Measurements from ENCODE around the gene CTSC. TPM values are rescaled to one million over a fixed set of nuclear protein-coding genes. Genes with fewer than 3 reads are reported as not detected.

The CTSC gene
- total RNA-seq, 4 donors from 2014 or later: 54.8 to 87.5 (median 64.2) TPM

GRCh38 chr11:88305430-88305829 lies 32.1 kb downstream of the CTSC start:
- no peaks in the 10 kb centered on the region for H3K36me3 ChIP-seq
- H3K27me3 ChIP-seq: no peaks in the 10 kb centered on the region
- intact Hi-C loops (cut with DNase I): no loop called here
- DNase-seq: no peak
- peaks cover 11 to 18% of the 10 kb centered on the region in 2 donors for H3K4me1 ChIP-seq
- H3K4me3 ChIP-seq (replicated peaks in 1 of 3): no peak overlapping the region
- WGBS, 2 donors: 93 to 96% methylated on average over 1 of the region's 1 CpG
- TF ChIP-seq CTCF (IDR thresholded peaks at IDR 0.05) (no peak), POLR2A (IDR thresholded peaks at IDR 0.05) (no peak)
- H3K9me3 ChIP-seq: no peaks in the 10 kb centered on the region
- no peak overlapping the region for H3K27ac ChIP-seq

- Histone ChIP-seq H3K4me1 (peaks cover 11 to 18% of the 10 kb centered on the region in 2 donors), H3K27me3 (no peaks in the 10 kb centered on the region), H3K27ac (no peak overlapping the region), H3K9me3 (no peaks in the 10 kb centered on the region), H3K4me3 (replicated peaks in 1 of 3) (no peak overlapping the region), H3K36me3 (no peaks in the 10 kb centered on the region)
- no peak for DNase-seq
- intact Hi-C loops (cut with DNase I): no loop called here
- 87 to 100% methylated on average over 1 of the region's 1 CpG for WGBS, 2 donors
- TF ChIP-seq CTCF (IDR thresholded peaks at IDR 0.05) (no peak), POLR2A (IDR thresholded peaks at IDR 0.05) (no peak)
Observed at GRCh38 chr11:88304352-88304751, 33.2 kb downstream of the CTSC start.

GRCh38 chr11:88303037-88303436 lies 34.5 kb downstream of the CTSC start:
- no peaks in the 10 kb centered on the region for H3K9me3 ChIP-seq
- TF ChIP-seq CTCF (IDR thresholded peaks at IDR 0.05) (no peak), POLR2A (IDR thresholded peaks at IDR 0.05) (no peak)
- H3K27me3 ChIP-seq: no peaks in the 10 kb centered on the region
- peaks cover 11 to 18% of the 10 kb centered on the region in 2 donors for H3K4me1 ChIP-seq
- DNase-seq: no peak
- no peaks in the 10 kb centered on the region for H3K36me3 ChIP-seq
- H3K4me3 ChIP-seq (replicated peaks in 1 of 3): no peak overlapping the region
- WGBS, 2 donors: 85 to 87% methylated on average over 1 of the region's 1 CpG
- H3K27ac ChIP-seq: no peak overlapping the region
- intact Hi-C loops (cut with DNase I): no loop called here

GRCh38 chr11:88301488-88302140 lies 35.9 kb downstream of the CTSC start:
- peak overlapping the region; percentile 42 to 57 (median 56) for H3K27ac ChIP-seq
- no peaks in the 10 kb centered on the region for H3K27me3 ChIP-seq
- intact Hi-C loops (cut with DNase I): no loop called here
- H3K9me3 ChIP-seq: no peaks in the 10 kb centered on the region
- H3K4me3 ChIP-seq (replicated peaks in 1 of 3): no peak overlapping the region
- peak in 1 of 2 donors; percentile 5 for DNase-seq
- H3K4me1 ChIP-seq: peaks cover 11 to 26% of the 10 kb centered on the region in 2 donors
- TF ChIP-seq POLR2A (IDR thresholded peaks at IDR 0.05) (no peak), CTCF (IDR thresholded peaks at IDR 0.05) (no peak)
- WGBS, 2 donors: 40 to 43% methylated on average over 9 of the region's 9 CpGs
- H3K36me3 ChIP-seq: no peaks in the 10 kb centered on the region

GRCh38 chr11:88300888-88301487 lies 36.5 kb downstream of the CTSC start:
- Histone ChIP-seq H3K9me3 (no peaks in the 10 kb centered on the region), H3K27me3 (no peaks in the 10 kb centered on the region), H3K4me1 (peaks cover 11 to 26% of the 10 kb centered on the region in 2 donors), H3K27ac (peak overlapping the region; percentile 42 to 57 (median 56)), H3K36me3 (no peaks in the 10 kb centered on the region), H3K4me3 (replicated peaks in 1 of 3) (no peak overlapping the region)
- WGBS, 2 donors: 46 to 48% methylated on average over 3 of the region's 3 CpGs
- peak; percentile 29 to 38 for DNase-seq
- intact Hi-C loops (cut with DNase I): no loop called here
- no peak for TF ChIP-seq CTCF (IDR thresholded peaks at IDR 0.05)
- TF ChIP-seq POLR2A (IDR thresholded peaks at IDR 0.05): no peak
